ENCODE data around the gene LLGL1. TPM values are rescaled to one million over a fixed set of nuclear protein-coding genes. Genes with fewer than 3 reads are reported as not detected.

Gene LLGL1
- total and polyA plus RNA-seq, 5 donors = 8.6 to 13.9 (median 12.0) TPM

- Histone ChIP-seq H3K4me1 (ENCODE audit: control insufficient read depth, insufficient read depth, low read length) (peaks cover 4% of the 10 kb centered on the region), H3K27ac (ENCODE audit: low read length) (no peak overlapping the region), H3K9me3 (ENCODE audit: control insufficient read depth, low read length) (no peaks in the 10 kb centered on the region), H3K27me3 (ENCODE audit: control insufficient read depth, insufficient read depth) (no peaks in the 10 kb centered on the region), H3K4me3 (ENCODE audit: low read length) (no peak overlapping the region)
- DNase-seq = peak in 1 of 3 donors; percentile 53
- ATAC-seq = no peak
- 91% methylated on average over 27 of the region's 27 CpGs for whole genome bisulfite sequencing
- intact Hi-C loops (cut with DNase I) = no loop called here
Measured at GRCh38 chr17:18253947-18254821, 28.7 kb downstream of the LLGL1 start.

DNA sequence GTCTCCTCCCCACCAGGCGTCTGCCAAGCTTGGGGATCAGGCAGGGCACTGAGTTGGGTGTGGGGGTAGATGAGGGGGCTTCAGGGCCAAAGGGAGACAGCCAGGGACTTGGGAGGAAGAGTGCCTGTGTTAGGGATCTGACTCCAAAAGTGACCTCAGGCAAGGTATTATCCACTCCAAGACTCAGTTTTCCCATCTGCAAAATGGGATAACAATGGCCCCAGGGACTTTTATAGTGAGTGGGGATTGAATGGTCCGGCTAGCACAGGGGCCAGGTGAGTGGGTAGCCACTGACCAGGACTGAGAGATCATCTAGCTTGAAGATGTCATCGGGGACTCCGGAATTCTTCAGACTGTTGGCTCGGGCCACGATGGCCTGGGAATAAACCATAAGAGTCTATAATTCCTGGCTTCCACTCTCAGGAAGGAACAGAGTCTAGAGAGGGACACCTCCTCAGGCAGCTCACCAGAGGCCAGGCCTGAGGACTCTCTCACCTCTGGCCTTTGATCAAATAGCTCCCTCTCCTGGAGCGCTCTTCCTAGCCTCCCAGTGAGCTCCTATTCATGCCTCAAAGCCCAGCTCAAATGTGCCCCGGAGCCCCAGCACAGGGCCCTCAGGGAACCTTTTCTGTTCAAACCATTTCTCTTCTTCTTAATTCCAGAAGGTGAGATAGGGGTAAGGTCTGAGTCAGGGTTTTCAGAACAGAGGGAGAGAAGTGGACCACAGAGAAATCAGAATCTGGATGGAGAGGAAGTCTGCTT lies 29.6 kb downstream of the LLGL1 start:
- DNase-seq (peak in 1 of 3 donors; percentile 20), ATAC-seq (no peak)
- intact Hi-C loops (cut with DNase I) = no loop called here
- H3K4me1 ChIP-seq (ENCODE audit: control insufficient read depth, insufficient read depth, low read length) = peaks cover 4% of the 10 kb centered on the region
- no peaks in the 10 kb centered on the region for H3K9me3 ChIP-seq (ENCODE audit: control insufficient read depth, low read length)
- H3K27me3 ChIP-seq (ENCODE audit: control insufficient read depth, insufficient read depth) = no peaks in the 10 kb centered on the region
- H3K27ac ChIP-seq (ENCODE audit: low read length) = no peak overlapping the region
- H3K4me3 ChIP-seq (ENCODE audit: low read length) = no peak overlapping the region
- WGBS = 97% methylated on average over 8 of the region's 8 CpGs

DNA sequence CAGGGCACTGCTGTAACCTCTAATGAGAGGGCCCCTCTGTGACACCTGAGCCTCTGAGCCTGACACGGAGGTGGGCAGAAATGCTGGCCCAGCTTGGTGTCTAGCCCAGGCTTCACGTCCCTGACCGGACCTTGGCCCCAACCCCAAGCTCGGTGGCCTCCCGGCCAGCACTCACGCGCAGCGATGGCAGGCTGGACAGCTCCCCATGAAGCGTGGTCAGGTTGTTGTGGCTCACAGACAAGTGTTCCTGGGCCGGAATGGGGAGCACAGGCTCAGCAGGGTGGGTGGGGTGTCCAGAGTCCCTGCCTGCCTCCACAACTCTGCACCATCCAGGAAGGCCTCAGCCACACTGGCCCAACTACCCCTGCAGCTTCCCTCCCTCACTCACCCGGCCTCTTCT lies 30.9 kb downstream of the LLGL1 start:
- Histone ChIP-seq H3K27me3 (ENCODE audit: control insufficient read depth, insufficient read depth) (no peaks in the 10 kb centered on the region), H3K9me3 (ENCODE audit: control insufficient read depth, low read length) (no peaks in the 10 kb centered on the region), H3K4me1 (ENCODE audit: control insufficient read depth, insufficient read depth, low read length) (peaks cover 4% of the 10 kb centered on the region), H3K27ac (ENCODE audit: low read length) (no peak overlapping the region), H3K4me3 (ENCODE audit: low read length) (no peak overlapping the region)
- ATAC-seq (no peak), DNase-seq (peak in 2 of 3 donors; percentile 47 to 55)
- intact Hi-C loops (cut with DNase I) = no loop called here
- WGBS = 67% methylated on average over 11 of the region's 11 CpGs

DNA sequence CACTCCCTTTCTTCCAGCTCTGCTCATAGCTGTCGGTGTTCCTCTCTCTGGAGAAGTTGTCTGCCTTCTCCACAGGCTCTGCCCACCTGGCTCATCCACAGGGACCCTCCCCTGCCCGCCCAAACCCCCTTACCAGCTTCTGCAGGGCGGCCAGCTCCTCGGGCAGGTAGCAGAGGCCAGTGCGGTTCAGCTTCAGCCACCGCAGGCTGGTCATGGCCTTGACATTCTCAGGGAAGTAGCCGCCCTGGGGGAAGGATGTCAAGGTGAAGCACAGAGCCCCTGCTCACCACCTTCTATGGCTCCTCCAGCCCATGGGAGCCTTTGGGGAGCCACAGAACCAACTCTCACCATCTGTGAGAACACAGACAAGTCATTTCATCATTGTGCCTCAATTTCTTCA lies 31.3 kb downstream of the LLGL1 start:
- WGBS = 86% methylated on average over 7 of the region's 7 CpGs
- H3K4me1 ChIP-seq (ENCODE audit: control insufficient read depth, insufficient read depth, low read length) = peaks cover 8% of the 10 kb centered on the region
- intact Hi-C loops (cut with DNase I) = no loop called here

GRCh38 chr17:18257268-18257981 lies 32.0 kb downstream of the LLGL1 start:
- H3K27me3 ChIP-seq (ENCODE audit: control insufficient read depth, insufficient read depth) = no peaks in the 10 kb centered on the region
- H3K4me1 ChIP-seq (ENCODE audit: control insufficient read depth, insufficient read depth, low read length) = peaks cover 14% of the 10 kb centered on the region
- peak overlapping the region; percentile 71 for H3K4me3 ChIP-seq (ENCODE audit: low read length)
- WGBS = 23% methylated on average over 18 of the region's 18 CpGs
- intact Hi-C loops (cut with DNase I) = no loop called here
- H3K27ac ChIP-seq (ENCODE audit: low read length) = peak overlapping the region; percentile 76
- peak; percentile 10 to 30 for ATAC-seq
- peak; percentile 71 to 85 (median 81) for DNase-seq
- H3K9me3 ChIP-seq (ENCODE audit: control insufficient read depth, low read length) = no peaks in the 10 kb centered on the region

More for the DNA sequence above, 31.3 kb downstream of the LLGL1 start:
- ATAC-seq = no peak
- no peak overlapping the region for H3K4me3 ChIP-seq (ENCODE audit: low read length)
- peak in 1 of 3 donors; percentile 56 for DNase-seq
- H3K27me3 ChIP-seq (ENCODE audit: control insufficient read depth, insufficient read depth) = no peaks in the 10 kb centered on the region
- no peaks in the 10 kb centered on the region for H3K9me3 ChIP-seq (ENCODE audit: control insufficient read depth, low read length)
- H3K27ac ChIP-seq (ENCODE audit: low read length) = no peak overlapping the region

- Histone ChIP-seq H3K27ac (ENCODE audit: low read length) (peak overlapping the region; percentile 76), H3K27me3 (ENCODE audit: control insufficient read depth, insufficient read depth) (no peaks in the 10 kb centered on the region), H3K9me3 (ENCODE audit: control insufficient read depth, low read length) (no peaks in the 10 kb centered on the region), H3K4me1 (ENCODE audit: control insufficient read depth, insufficient read depth, low read length) (peaks cover 14% of the 10 kb centered on the region), H3K4me3 (ENCODE audit: low read length) (peak overlapping the region; percentile 71)
- ATAC-seq (peak; percentile 75 to 80), DNase-seq (peak; percentile 85 to 91 (median 90))
- intact Hi-C loops (cut with DNase I) = no loop called here
- WGBS = under 1% methylated on average over 16 of the region's 16 CpGs
Measured at GRCh38 chr17:18257982-18258355, 32.5 kb downstream of the LLGL1 start.

GRCh38 chr17:18258356-18259038 lies 33.1 kb downstream of the LLGL1 start, which contains the start of gene FLII:
TSS of gene FLII (minus strand) at chr17:18258738. CDS start at chr17:18258690, 48 bp downstream.
- WGBS = under 1% methylated on average over 71 of the region's 71 CpGs
- Histone ChIP-seq H3K4me1 (ENCODE audit: control insufficient read depth, insufficient read depth, low read length) (peaks cover 14% of the 10 kb centered on the region), H3K4me3 (ENCODE audit: low read length) (peak within 1 kb of the TSS; percentile 71), H3K27ac (ENCODE audit: low read length) (peak within 1 kb of the TSS; percentile 76), H3K9me3 (ENCODE audit: control insufficient read depth, low read length) (no peaks in the 10 kb centered on the region), H3K27me3 (ENCODE audit: control insufficient read depth, insufficient read depth) (no peaks in the 10 kb centered on the region)
- DNase-seq (peak in 2 of 3 donors; percentile 82 to 83), ATAC-seq (peak; percentile 71 to 73)
- intact Hi-C loops (cut with DNase I) = no loop called here

GRCh38 chr17:18259621-18260331 lies 34.3 kb downstream of the LLGL1 start:
- intact Hi-C loops (cut with DNase I) = loop anchor here in 1 of 4 donors (10.0 kb wide), 1 partner anchor 55 kb away; no protein-coding TSS in a partner anchor
- ATAC-seq = no peak
- H3K27me3 ChIP-seq (ENCODE audit: control insufficient read depth, insufficient read depth) = no peaks in the 10 kb centered on the region
- peak overlapping the region; percentile 1 for H3K4me3 ChIP-seq (ENCODE audit: low read length)
- peak in 2 of 3 donors; percentile 37 to 61 for DNase-seq
- peak overlapping the region; percentile 34 for H3K27ac ChIP-seq (ENCODE audit: low read length)
- H3K4me1 ChIP-seq (ENCODE audit: control insufficient read depth, insufficient read depth, low read length) = peaks cover 14% of the 10 kb centered on the region
- 69% methylated on average over 22 of the region's 22 CpGs for WGBS
- no peaks in the 10 kb centered on the region for H3K9me3 ChIP-seq (ENCODE audit: control insufficient read depth, low read length)

DNA sequence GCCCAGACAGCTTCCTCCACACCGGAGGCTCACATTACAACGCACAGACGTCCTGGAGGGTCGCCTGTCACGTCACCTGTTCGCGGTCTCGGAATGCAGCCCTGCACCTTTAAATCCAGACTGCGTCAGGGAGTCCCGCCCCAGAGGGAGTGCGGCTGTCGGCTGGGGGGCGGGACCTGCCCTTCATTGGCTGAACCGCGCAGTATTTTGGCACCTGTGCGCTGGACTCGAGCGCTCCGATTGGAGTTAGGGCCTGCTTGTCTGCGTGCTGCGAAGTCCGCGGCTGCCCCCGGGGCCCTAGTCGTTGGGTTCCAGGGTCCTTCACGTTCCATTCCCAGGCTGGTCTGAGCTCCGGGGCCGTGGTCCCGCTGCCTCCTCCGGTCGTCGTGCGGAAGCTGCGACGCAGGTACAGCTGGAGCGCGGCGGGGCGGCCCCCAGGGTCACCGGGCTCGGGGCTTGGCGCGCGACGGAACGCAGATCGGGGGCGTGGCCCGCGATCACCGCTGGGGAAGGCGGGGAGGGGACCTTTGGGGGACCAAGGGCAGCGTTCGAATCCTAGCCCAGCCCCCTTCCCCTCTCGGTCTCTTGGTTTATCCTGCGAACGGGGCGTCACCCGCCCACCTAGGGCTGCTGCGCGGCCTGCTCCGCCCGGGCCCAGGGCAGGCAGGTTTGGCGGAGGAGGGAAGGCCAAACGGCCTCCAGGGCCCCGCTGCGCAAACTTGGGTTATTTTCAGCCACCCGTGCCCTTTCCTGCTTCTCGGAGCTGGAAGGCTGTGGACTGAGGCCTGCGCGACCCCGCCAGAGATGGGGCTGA lies 35.1 kb downstream of the LLGL1 start, which contains the start of gene MIEF2:
Gene MIEF2, plus strand, starts transcription at position 331 of the 814 bp plus-strand sequence. CDS start 2,059 bp downstream, outside the sequence.
- peak within 1 kb of the TSS; percentile 86 for H3K27ac ChIP-seq (ENCODE audit: low read length)
- intact Hi-C loops (cut with DNase I) = loop anchor here in 1 of 4 donors (10.0 kb wide), 1 partner anchor 56 kb away; no protein-coding TSS in a partner anchor
- no peaks in the 10 kb centered on the region for H3K27me3 ChIP-seq (ENCODE audit: control insufficient read depth, insufficient read depth)
- H3K4me1 ChIP-seq (ENCODE audit: control insufficient read depth, insufficient read depth, low read length) = peaks cover 14% of the 10 kb centered on the region
- WGBS = under 1% methylated on average over 72 of the region's 72 CpGs
- H3K9me3 ChIP-seq (ENCODE audit: control insufficient read depth, low read length) = no peaks in the 10 kb centered on the region
- peak within 1 kb of the TSS; percentile 66 for H3K4me3 ChIP-seq (ENCODE audit: low read length)
- peak; percentile 91 to 92 for ATAC-seq
- peak; percentile 96 to 99 (median 98) for DNase-seq

All from right cardiac atrium (tissue), 5 donors.